HepG2 (cell line): Measurements from ENCODE around the gene LRRC25. TPM values are rescaled to one million over a fixed set of nuclear protein-coding genes. Genes with fewer than 3 reads are reported as not detected.

Source experiments
- FOXA3 ChIP-seq: IDR thresholded peaks from 2 replicates; pipeline ENCODE4 v1.6.1; 2016; ENCODE audit warnings: missing genetic modification reagents, missing compliant biosample characterization
- FOXC1 ChIP-seq: sonication (generic); formaldehyde crosslinking; IDR thresholded peaks from 2 replicates; pipeline ENCODE4 v1.8.0; 2022; ENCODE audit warnings: mild to moderate bottlenecking, missing genetic modification reagents, borderline replicate concordance
- GTF2F1 ChIP-seq: fragments of 150-350 bp; IDR thresholded peaks from 2 replicates; pipeline ENCODE4 v1.6.1; 2014; ENCODE audit warnings: low read length
- NCOA5 ChIP-seq: sonication (generic); formaldehyde crosslinking; IDR thresholded peaks from 2 replicates; pipeline ENCODE4 v1.4.0; 2020; ENCODE audit warnings: missing genetic modification reagents
- U2AF2 ChIP-seq: fragments of 200-400 bp; formaldehyde crosslinking; IDR thresholded peaks from 2 replicates; pipeline ENCODE4 v1.6.1; 2017; ENCODE audit warnings: low read depth, mild to moderate bottlenecking, low read length
- ZBTB3 ChIP-seq: sonication (generic); formaldehyde crosslinking; IDR thresholded peaks from 2 replicates; pipeline ENCODE4 v1.4.0; 2020; ENCODE audit warnings: low read depth, mild to moderate bottlenecking, moderate library complexity, missing genetic modification reagents, borderline replicate concordance
- ZNF652 ChIP-seq: IDR thresholded peaks from 2 replicates; pipeline ENCODE4 v1.6.1; 2016; ENCODE audit warnings: low read depth, borderline replicate concordance
- ZNF879 ChIP-seq: sonication (generic); formaldehyde crosslinking; IDR thresholded peaks from 2 replicates; pipeline ENCODE4 v1.8.1; 2023; ENCODE audit warnings: missing genetic modification reagents
- polyA plus RNA-seq, 8 experiments: library from polyadenylated mRNA; depleted of rRNA in 3 of 8; stranded (reverse) in 7 of 8; unstranded in 1 of 8; fragments of >200 nt; fragmentation: Illumina TruSeq in 4 of 8; extraction: Trizol in 4 of 8; gene quantifications; 2 replicates each; pipeline versions ENCODE4 v1.2.1 to v1.2.3, GENCODE V29; 2011 to 2016; ENCODE audit warnings: low read depth in 4 of 8, missing spikeins in 1 of 8, mixed read lengths in 1 of 8; ENCODE audit not compliant: insufficient read depth in 1 of 8
- total RNA-seq, 5 experiments: library from RNA; depleted of rRNA; stranded (reverse); fragments of >200 nt; fragmentation: Illumina TruSeq; extraction: Trizol; gene quantifications; 2 replicates each; pipeline ENCODE4 v1.2.3, GENCODE V29; 2016; ENCODE audit warnings: low read depth in 1 of 5
- TF ChIP-seq, protein P1 (sequence below): IDR thresholded peaks from 2 replicates; pipeline ENCODE4 v1.6.1; 2016; ENCODE audit warnings: low read depth, missing genetic modification reagents, missing compliant biosample characterization
- TF ChIP-seq, protein P2 (sequence below): IDR thresholded peaks from 2 replicates; pipeline ENCODE4 v1.6.1; 2016; ENCODE audit warnings: low read depth
- TF ChIP-seq, protein P3 (sequence below), 2 experiments: fragments of 450-650 bp in 1 of 2; sonication (generic) in 1 of 2; formaldehyde crosslinking; IDR thresholded peaks; 2 replicates each; pipeline versions ENCODE4 v1.5.0 to v1.8.0; 2020 to 2022; ENCODE audit warnings: mild to moderate bottlenecking in 1 of 2, missing genetic modification reagents in 1 of 2
- TF ChIP-seq, protein P4 (sequence below): sonication (generic); formaldehyde crosslinking; IDR thresholded peaks from 2 replicates; pipeline ENCODE4 v1.5.1; 2020; ENCODE audit warnings: missing genetic modification reagents, mild to moderate bottlenecking, borderline replicate concordance

Gene LRRC25
- total and polyA plus RNA-seq, 2 of the 13 experiments (the other 11 are each of a cell fraction or from before 2014, with no cell fraction given) = 0.13 to 0.53 TPM

DNA sequence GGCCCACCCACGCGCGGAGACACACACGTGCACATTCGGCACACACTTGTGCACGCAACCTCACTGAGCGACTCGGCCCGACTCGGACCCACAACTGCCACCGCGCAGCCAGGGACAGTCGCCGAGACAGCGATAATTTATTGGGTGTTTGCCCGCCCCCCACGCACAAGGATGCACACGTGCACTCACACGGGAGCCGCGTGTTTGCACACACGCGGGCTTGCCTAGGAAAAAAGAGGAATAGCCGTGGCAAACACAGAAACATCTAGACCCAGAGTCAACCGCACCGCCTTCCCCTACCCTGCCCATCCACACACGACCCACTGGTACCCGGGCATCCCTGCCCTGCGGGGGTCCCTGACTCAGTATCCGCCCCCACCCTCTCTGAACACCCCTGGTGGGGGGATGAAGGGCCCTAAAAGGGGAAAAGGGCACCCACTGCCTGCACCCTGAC lies 20.6 kb upstream of the LRRC25 start (continued):
- TF ChIP-seq, protein P1, sequence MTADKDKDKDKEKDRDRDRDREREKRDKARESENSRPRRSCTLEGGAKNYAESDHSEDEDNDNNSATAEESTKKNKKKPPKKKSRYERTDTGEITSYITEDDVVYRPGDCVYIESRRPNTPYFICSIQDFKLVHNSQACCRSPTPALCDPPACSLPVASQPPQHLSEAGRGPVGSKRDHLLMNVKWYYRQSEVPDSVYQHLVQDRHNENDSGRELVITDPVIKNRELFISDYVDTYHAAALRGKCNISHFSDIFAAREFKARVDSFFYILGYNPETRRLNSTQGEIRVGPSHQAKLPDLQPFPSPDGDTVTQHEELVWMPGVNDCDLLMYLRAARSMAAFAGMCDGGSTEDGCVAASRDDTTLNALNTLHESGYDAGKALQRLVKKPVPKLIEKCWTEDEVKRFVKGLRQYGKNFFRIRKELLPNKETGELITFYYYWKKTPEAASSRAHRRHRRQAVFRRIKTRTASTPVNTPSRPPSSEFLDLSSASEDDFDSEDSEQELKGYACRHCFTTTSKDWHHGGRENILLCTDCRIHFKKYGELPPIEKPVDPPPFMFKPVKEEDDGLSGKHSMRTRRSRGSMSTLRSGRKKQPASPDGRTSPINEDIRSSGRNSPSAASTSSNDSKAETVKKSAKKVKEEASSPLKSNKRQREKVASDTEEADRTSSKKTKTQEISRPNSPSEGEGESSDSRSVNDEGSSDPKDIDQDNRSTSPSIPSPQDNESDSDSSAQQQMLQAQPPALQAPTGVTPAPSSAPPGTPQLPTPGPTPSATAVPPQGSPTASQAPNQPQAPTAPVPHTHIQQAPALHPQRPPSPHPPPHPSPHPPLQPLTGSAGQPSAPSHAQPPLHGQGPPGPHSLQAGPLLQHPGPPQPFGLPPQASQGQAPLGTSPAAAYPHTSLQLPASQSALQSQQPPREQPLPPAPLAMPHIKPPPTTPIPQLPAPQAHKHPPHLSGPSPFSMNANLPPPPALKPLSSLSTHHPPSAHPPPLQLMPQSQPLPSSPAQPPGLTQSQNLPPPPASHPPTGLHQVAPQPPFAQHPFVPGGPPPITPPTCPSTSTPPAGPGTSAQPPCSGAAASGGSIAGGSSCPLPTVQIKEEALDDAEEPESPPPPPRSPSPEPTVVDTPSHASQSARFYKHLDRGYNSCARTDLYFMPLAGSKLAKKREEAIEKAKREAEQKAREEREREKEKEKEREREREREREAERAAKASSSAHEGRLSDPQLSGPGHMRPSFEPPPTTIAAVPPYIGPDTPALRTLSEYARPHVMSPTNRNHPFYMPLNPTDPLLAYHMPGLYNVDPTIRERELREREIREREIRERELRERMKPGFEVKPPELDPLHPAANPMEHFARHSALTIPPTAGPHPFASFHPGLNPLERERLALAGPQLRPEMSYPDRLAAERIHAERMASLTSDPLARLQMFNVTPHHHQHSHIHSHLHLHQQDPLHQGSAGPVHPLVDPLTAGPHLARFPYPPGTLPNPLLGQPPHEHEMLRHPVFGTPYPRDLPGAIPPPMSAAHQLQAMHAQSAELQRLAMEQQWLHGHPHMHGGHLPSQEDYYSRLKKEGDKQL = no peak
- TF ChIP-seq ZBTB3 (CRISPR knock-in tag) (no peak), NCOA5 (CRISPR knock-in tag) (no peak), U2AF2 (no peak), ZNF652 (no peak), GTF2F1 (no peak), ZNF879 (CRISPR knock-in tag) (no peak), FOXC1 (CRISPR knock-in tag) (no peak), FOXA3 (0 out of 2 replicates have a peak, but pooled peaks have one; percentile 2)
- TF ChIP-seq, protein P2, sequence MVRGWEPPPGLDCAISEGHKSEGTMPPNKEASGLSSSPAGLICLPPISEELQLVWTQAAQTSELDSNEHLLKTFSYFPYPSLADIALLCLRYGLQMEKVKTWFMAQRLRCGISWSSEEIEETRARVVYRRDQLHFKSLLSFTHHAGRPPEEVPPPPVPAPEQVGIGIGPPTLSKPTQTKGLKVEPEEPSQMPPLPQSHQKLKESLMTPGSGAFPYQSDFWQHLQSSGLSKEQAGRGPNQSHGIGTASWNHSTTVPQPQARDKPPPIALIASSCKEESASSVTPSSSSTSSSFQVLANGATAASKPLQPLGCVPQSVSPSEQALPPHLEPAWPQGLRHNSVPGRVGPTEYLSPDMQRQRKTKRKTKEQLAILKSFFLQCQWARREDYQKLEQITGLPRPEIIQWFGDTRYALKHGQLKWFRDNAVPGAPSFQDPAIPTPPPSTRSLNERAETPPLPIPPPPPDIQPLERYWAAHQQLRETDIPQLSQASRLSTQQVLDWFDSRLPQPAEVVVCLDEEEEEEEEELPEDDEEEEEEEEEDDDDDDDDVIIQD (CRISPR knock-in tag) = no peak
- TF ChIP-seq, protein P3, sequence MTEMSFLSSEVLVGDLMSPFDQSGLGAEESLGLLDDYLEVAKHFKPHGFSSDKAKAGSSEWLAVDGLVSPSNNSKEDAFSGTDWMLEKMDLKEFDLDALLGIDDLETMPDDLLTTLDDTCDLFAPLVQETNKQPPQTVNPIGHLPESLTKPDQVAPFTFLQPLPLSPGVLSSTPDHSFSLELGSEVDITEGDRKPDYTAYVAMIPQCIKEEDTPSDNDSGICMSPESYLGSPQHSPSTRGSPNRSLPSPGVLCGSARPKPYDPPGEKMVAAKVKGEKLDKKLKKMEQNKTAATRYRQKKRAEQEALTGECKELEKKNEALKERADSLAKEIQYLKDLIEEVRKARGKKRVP (CRISPR knock-in tag; IDR thresholded peaks at IDR 0.05) = no peak
- TF ChIP-seq, protein P4, sequence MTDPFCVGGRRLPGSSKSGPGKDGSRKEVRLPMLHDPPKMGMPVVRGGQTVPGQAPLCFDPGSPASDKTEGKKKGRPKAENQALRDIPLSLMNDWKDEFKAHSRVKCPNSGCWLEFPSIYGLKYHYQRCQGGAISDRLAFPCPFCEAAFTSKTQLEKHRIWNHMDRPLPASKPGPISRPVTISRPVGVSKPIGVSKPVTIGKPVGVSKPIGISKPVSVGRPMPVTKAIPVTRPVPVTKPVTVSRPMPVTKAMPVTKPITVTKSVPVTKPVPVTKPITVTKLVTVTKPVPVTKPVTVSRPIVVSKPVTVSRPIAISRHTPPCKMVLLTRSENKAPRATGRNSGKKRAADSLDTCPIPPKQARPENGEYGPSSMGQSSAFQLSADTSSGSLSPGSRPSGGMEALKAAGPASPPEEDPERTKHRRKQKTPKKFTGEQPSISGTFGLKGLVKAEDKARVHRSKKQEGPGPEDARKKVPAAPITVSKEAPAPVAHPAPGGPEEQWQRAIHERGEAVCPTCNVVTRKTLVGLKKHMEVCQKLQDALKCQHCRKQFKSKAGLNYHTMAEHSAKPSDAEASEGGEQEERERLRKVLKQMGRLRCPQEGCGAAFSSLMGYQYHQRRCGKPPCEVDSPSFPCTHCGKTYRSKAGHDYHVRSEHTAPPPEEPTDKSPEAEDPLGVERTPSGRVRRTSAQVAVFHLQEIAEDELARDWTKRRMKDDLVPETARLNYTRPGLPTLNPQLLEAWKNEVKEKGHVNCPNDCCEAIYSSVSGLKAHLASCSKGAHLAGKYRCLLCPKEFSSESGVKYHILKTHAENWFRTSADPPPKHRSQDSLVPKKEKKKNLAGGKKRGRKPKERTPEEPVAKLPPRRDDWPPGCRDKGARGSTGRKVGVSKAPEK = 0 out of 2 replicates have a peak, but pooled peaks have one; percentile 8
- TF ChIP-seq, all 625 proteins: peak for 5
